Stimulated activated CD4-positive, alpha-beta T cell treated with anti-CD3 and anti-CD28 coated beads, Interleukin-4, amount 100 ng/mL, for 1 hour (primary cell): ENCODE data around the gene APLP2.
"Not testable (repeated sequence)": the region's sequence is repeated elsewhere in the genome, so short reads cannot be mapped to it uniquely, and the experiment has no call there.

Source experiments
- DNase-seq: peaks from one replicate; pipeline ENCODE4 v3.0.0-alpha.2; 2020

Gene APLP2

GRCh38 chr11:130062026-130062425, 7.7 kb upstream of the APLP2 start:
- no peak for DNase-seq

DNA sequence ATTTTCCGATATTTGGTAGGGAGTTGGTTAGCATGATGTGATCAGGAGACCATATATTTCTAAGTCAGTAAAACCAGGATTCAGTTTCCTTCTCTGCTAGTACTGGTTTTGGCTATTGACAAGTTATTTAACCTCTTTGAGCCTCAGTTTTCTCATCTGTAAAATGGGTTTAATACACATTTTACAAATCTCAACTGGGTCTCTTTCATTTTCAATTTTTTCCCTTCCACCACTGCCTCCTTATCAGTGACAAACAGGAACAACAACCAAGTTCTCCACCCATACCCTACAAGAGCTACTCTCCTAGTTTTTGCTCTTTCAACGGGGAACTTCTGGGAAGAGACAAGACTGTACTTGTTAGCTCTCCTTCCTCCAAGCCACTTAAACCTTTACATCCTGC, 6.2 kb upstream of the APLP2 start:
- DNase-seq, result no peak

- DNase-seq, result no peak
Measured at GRCh38 chr11:130064596-130064995, 5.1 kb upstream of the APLP2 start.

GRCh38 chr11:130066338-130066737, 3.4 kb upstream of the APLP2 start:
- no peak for DNase-seq

GRCh38 chr11:130068546-130068985, 1.1 kb upstream of the APLP2 start:
- DNase-seq, result no peak

GRCh38 chr11:130068986-130069658, 572 bp upstream of the APLP2 start:
- DNase-seq, result no peak

GRCh38 chr11:130070109-130070845, 583 bp downstream of the APLP2 start:
- peak; percentile 51 for DNase-seq

DNA sequence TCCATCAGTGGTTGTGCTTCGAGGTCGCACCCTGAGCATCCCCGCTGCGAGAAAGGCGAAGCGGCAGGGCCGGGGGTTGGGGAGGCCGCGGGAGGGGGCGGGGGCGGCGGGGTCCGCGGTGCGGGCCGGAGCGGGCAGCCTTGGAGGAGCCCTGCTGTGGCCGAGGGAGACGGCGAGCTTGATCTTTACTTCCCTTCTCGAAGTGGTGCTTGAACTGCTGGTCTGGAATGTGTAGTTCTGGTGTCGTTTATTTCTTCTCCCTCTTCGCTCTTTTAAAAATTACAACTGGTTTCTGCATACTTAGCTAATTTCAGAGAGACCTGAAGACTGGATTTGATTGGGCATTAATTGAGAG, 1.1 kb downstream of the APLP2 start:
- no peak for DNase-seq

DNA sequence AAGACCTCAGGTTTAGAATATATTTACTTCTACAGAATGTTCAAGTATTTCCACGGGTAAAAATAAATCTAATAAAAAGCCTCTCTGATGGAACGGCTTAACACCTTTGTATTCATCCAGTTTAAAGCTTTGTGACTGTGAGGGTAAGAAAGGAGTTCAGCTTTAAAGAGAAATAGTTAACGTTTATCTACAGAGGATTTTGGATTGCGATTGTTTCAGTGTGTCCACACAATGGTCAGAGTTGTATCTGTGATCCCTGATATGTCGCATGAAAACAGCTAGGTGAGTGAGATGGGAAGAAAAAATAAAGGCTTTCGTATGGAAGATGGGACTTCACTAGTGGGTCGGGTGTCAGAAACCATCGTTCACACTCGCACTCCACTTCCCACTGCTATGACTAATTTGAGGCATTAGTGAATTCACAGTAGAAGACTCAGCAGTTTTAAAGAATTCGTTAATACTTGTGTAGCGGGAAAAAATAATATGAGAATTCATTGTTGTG, 1.6 kb downstream of the APLP2 start:
- DNase-seq, result no peak

DNA sequence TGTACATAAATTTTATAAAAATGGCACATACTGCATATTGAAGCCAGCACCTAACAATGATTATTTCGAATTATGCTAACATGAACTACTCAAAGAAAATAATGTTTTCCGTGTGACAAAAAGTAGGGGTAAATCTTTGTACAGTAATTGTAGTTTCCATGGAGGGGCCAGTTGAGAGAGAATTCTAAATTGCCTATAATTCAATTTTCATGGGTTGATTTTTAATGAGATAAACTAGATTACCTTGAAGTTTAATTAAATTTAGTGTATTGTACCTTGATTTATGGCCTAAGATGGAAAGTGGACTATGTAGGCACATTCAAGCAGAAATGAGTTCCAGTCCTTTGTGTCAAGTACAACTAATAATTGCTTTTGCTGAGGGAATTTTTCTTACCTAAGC, 5.0 kb downstream of the APLP2 start:
- DNase-seq, result no peak

DNA sequence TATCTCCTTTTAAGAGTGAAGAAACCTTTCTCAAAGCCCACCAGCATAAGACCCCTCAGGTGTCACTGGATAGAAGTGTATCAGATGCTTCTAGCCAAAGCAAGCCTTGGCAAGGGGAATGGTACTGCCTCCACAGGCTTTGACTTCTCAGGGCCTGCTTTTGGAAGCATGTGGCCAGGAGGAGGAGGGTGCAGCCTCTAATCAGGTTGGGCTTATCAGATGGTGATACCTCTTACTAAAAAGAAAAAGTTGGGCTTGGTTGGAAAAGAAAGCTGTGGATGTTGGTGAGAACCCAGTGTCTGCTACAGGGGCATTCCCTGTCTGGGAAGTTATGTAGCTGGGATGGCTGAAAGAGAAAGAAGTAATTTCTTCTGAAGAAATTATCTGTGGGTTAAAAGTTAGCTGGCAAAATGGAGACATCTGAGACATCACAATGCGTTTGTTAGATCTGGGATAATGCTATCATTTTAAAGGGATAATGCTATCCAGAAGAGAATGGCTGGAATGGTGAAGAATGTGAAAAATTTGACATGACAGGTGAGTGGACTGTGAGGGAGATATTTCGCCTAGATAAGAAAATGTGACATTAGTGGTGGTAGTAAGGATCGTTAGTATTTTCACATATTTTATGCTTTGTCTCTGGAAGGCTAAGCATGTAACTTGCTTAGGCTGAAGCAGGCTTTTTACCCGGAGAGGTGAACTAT, 7.2 kb downstream of the APLP2 start:
- no peak for DNase-seq

- DNase-seq, result no peak
Measured at GRCh38 chr11:130077671-130078070, 8.0 kb downstream of the APLP2 start.

DNA sequence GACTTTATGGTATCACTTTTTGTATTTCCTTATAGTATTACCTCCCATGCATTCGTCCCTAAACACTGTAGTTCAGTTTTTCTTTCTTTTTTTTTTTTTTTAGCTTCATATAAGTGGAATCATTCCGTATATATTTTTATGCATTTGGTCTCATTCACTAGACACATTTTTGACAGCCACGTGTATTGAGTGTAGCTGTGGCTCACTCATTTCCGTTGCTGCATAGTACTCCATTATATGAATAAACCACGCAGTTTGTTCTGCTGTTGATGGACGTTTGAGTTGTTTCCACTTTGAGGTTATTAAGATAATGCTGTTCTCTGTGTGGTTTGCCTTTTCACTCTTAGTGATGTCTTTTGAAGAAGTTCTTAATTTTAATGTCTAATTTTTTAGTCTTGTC, 8.4 kb downstream of the APLP2 start:
- no peak for DNase-seq

DNA sequence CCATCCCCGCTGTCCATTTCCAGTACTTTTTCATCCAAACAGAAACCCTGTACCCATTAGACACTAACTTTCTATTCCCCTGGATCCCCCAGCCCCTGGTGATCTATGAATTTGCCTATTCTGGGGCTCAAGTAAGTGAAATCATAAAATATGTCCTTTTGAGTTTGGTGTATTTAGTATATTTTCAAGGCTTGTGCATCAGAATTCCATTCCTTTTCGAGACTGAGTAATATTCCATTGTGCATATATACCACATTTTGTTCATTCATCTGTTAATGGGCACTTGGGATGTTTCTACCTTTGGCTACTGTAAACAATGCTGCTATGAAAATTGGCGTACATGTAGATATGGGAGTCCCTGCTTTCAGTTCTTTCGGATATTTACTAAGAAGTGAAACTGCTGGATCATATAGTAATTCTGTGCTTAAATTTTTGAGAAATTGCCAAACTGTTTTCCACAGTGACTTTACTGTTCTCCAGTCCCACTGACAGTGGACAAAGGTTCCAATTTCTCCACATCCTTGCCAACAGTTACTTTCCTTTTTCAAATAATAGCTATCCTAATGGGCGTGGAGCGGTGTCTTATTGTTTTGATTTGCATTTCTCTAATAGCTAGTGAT, 16.1 kb downstream of the APLP2 start:
- DNase-seq, result no peak

- DNase-seq, result no peak
Measured at GRCh38 chr11:130086669-130087068, 17.0 kb downstream of the APLP2 start.

DNA sequence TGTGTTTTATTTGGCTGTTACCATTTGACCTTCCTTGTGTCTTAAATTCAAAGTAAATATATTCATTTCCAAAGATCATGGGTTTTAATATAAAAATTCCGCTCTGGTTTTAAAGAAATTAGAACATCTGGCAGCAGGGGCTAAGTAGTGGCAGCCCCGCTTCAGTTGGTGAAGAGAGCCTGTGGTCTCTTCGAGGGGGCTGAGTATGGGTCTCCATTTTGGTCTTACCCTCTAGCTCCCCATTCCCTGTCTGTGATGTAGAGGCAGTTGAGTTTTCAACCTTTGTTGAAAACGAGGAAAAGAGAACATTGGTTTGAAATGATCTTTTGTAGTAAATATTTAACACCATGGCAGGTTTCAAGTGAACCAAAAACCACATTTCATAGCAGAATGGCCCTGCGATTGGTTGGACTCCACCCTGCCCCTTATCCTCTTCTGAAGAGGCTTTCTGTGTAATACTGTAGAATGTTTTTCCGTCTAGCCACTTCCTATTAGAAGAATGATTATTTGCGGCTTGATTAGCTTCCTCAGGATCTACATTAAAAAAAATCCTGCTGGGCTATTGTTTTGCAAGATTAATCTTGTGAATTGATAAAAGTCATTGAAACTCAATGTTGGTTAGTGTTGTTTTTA, 17.7 kb downstream of the APLP2 start:
- no peak for DNase-seq

GRCh38 chr11:130088217-130088616, 18.5 kb downstream of the APLP2 start:
- DNase-seq, result no peak

DNA sequence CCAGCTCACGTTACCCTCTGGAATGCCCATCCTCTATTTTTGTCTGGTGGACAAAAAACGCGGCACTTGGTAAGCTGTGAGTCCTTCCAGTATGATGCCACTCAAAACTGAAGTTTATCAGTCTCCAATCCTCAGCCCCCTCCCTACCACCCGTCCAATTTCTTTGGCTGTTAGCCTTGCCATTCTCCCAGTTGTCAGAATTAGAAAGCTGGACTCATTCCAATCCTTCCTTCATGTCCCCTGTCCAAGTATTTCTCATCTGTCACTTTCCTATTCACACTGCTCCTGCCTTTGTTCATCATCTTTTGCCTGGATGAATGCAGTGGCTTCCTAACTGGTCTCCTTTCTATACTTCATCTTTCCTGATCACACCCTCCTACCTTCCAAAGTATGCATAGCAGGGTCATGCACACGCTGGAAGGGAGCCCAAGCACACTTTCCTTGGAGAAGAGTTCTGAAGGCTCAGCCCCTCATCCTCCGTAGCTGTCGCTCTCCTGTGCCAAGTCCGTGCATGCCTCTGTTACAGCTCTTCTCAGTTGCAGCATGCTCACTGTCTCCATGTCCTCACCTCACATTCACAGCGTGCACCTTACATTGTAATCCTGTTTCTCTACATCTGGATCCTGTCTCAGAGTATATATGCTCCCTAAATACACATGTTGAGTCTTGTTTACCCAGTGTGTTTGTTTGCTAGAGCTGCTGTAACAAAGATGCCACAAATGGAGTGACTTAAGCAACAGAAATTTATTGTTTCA, 19.4 kb downstream of the APLP2 start:
- no peak for DNase-seq

GRCh38 chr11:130089674-130090073, 20.0 kb downstream of the APLP2 start:
- no peak for DNase-seq

DNA sequence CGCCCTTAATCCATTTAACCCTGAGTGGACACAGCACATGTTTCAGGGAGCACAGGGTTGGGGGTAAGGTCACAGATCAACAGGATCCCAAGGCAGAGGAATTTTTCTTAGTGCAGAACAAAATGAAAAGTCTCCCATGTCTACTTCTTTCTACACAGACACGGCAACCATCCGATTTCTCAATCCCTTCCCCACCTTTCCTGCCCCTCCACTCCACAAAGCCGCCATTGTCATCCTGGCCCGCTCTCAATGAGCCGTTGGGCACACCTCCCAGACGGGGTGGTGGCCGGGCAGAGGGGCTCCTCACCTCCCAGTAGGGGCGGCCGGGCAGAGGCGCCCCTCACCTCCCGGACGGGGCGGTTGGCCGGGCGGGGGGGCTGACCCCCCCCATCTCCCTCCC, 20.8 kb downstream of the APLP2 start:
- DNase-seq, result not testable (repeated sequence)

- not testable (repeated sequence) for DNase-seq
Measured at GRCh38 chr11:130091169-130091568, 21.5 kb downstream of the APLP2 start.

GRCh38 chr11:130092661-130093060, 23.0 kb downstream of the APLP2 start:
- DNase-seq, result no peak
